Measurements from ENCODE around the gene VSIR.

The VSIR gene

GRCh38 chr10:71715860-71716259 is 57.5 kb downstream of the VSIR start:
- no peak for TF ChIP-seq CTCF (IDR thresholded peaks at IDR 0.05; ENCODE audit: low read depth, low read length)
- in situ Hi-C loops (cut with HindIII; ENCODE audit: low sequenced_read_pairs) = no loop called here
- H3K4me3 ChIP-seq (ENCODE audit: low read depth, low read length) = no peak overlapping the region
- no peak for DNase-seq (ENCODE audit: low read depth, low spot score)

- no peak overlapping the region for H3K4me3 ChIP-seq (ENCODE audit: low read depth, low read length)
- TF ChIP-seq CTCF (IDR thresholded peaks at IDR 0.05; ENCODE audit: low read depth, low read length) = no peak
- in situ Hi-C loops (cut with HindIII; ENCODE audit: low sequenced_read_pairs) = no loop called here
Measured at GRCh38 chr10:71715026-71715425, 58.3 kb downstream of the VSIR start.

GRCh38 chr10:71714592-71714991 is 58.7 kb downstream of the VSIR start:
- in situ Hi-C loops (cut with HindIII; ENCODE audit: low sequenced_read_pairs) = no loop called here

More at GRCh38 chr10:71715026-71715425, 58.3 kb downstream of the VSIR start:
- DNase-seq (ENCODE audit: low read depth, low spot score) = no peak

GRCh38 chr10:71714031-71714410 is 59.3 kb downstream of the VSIR start:
- DNase-seq (ENCODE audit: low read depth, low spot score) = no peak
- in situ Hi-C loops (cut with HindIII; ENCODE audit: low sequenced_read_pairs) = no loop called here
- TF ChIP-seq CTCF (IDR thresholded peaks at IDR 0.05; ENCODE audit: low read depth, low read length) = no peak
- no peak overlapping the region for H3K4me3 ChIP-seq (ENCODE audit: low read depth, low read length)

More at GRCh38 chr10:71714592-71714991, 58.7 kb downstream of the VSIR start:
- DNase-seq (ENCODE audit: low read depth, low spot score) = no peak
- TF ChIP-seq CTCF (IDR thresholded peaks at IDR 0.05; ENCODE audit: low read depth, low read length) = no peak
- no peak overlapping the region for H3K4me3 ChIP-seq (ENCODE audit: low read depth, low read length)

- TF ChIP-seq CTCF (IDR thresholded peaks at IDR 0.05; ENCODE audit: low read depth, low read length) = peak; percentile 5
- in situ Hi-C loops (cut with HindIII; ENCODE audit: low sequenced_read_pairs) = no loop called here
- DNase-seq (ENCODE audit: low read depth, low spot score) = peak; percentile 43
- H3K4me3 ChIP-seq (ENCODE audit: low read depth, low read length) = no peak overlapping the region
Measured at GRCh38 chr10:71713135-71714030, 59.9 kb downstream of the VSIR start.

GRCh38 chr10:71712572-71713134 is 60.7 kb downstream of the VSIR start:
- DNase-seq (ENCODE audit: low read depth, low spot score) = no peak
- in situ Hi-C loops (cut with HindIII; ENCODE audit: low sequenced_read_pairs) = no loop called here

More at GRCh38 chr10:71712572-71713134, 60.7 kb downstream of the VSIR start:
- TF ChIP-seq CTCF (IDR thresholded peaks at IDR 0.05; ENCODE audit: low read depth, low read length) = no peak
- H3K4me3 ChIP-seq (ENCODE audit: low read depth, low read length) = no peak overlapping the region

Measured in astrocyte of the spinal cord (primary cell).